SK-N-MC (cell line): ENCODE results near the gene PARP4.
"Not testable (repeated sequence)": the region's sequence is repeated elsewhere in the genome, so short reads cannot be mapped to it uniquely, and the experiment has no call there.

Experiments
- EZH2 ChIP-seq: fragments of 200-600 bp; sonication (generic); IDR thresholded peaks from one replicate; pipeline ENCODE4 v1.6.1; 2017; ENCODE audit warnings: antibody characterized with exemption
- POLR2AphosphoS5 ChIP-seq: IDR thresholded peaks from 2 replicates; pipeline ENCODE4 v1.6.1; 2012; ENCODE audit warnings: mild to moderate bottlenecking, low read depth, low read length, borderline replicate concordance

GRCh38 chr13:24559431-24560218 is 47.0 kb upstream of the PARP4 start:
- TF ChIP-seq POLR2AphosphoS5, EZH2: not testable (repeated sequence)
